Mammary epithelial cell (primary cell): Measurements from ENCODE around the gene SHB.

Experiments used
- CTCF ChIP-seq, 2 donors: IDR thresholded peaks in 1 of 2; conservative IDR thresholded peaks in 1 of 2; 2 replicates each; pipeline ENCODE4 v1.5.1; 2011 to 2012; ENCODE audit warnings: inconsistent platforms in 2 of 2, low read length in 2 of 2, mild to moderate bottlenecking in 2 of 2, control low read depth in 1 of 2, low read depth in 1 of 2; ENCODE audit not compliant: insufficient read depth in 1 of 2; ENCODE audit errors: extremely low read depth in 1 of 2
- EZH2 ChIP-seq: IDR thresholded peaks from 2 replicates; pipeline ENCODE4 v1.6.1; 2012; ENCODE audit warnings: low read length, inconsistent platforms, borderline replicate concordance

GRCh38 chr9:38103340-38103739, 34.3 kb upstream of the SHB start:
- TF ChIP-seq CTCF (conservative IDR thresholded peaks at IDR 0.05 in 1 of 2, IDR thresholded peaks at IDR 0.05 in 1 of 2; ENCODE audit: extremely low read depth in 1 of 2, insufficient read depth in 1 of 2, low read depth in 1 of 2, low read length in 2 of 2) (no peak), EZH2 (no peak)
